Spinal cord (tissue), 10 donors: ENCODE results near the gene PGAM5. TPM values are rescaled to one million over a fixed set of nuclear protein-coding genes. Genes with fewer than 3 reads are reported as not detected.
"Not testable (repeated sequence)": the region's sequence is repeated elsewhere in the genome, so short reads cannot be mapped to it uniquely, and the experiment has no call there.

Experiments used
- DNase-seq, 6 donors: peaks; one replicate each; pipeline versions ENCODE4 v3.0.0 to v3.0.0-alpha.2; 2013 to 2015; ENCODE audit warnings: low spot score in 6 of 6, low read depth in 4 of 6
- H3K27ac ChIP-seq: one replicate; pipeline ENCODE4 v1.5.1; 2013; ENCODE audit warnings: low read depth, low read length, control low read depth
- H3K27me3 ChIP-seq: one replicate; pipeline ENCODE4 v1.6.1; 2013; ENCODE audit warnings: low read length; ENCODE audit not compliant: control insufficient read depth, insufficient read depth
- H3K36me3 ChIP-seq: one replicate; pipeline ENCODE4 v1.6.1; 2013; ENCODE audit warnings: low read length; ENCODE audit not compliant: control insufficient read depth, insufficient read depth
- H3K4me1 ChIP-seq: one replicate; pipeline ENCODE4 v1.6.1; 2013; ENCODE audit warnings: low read length; ENCODE audit not compliant: control insufficient read depth, insufficient read depth
- H3K4me3 ChIP-seq: one replicate; pipeline ENCODE4 v1.5.1; 2013; ENCODE audit warnings: low read depth, low read length, control low read depth
- H3K9me3 ChIP-seq: one replicate; pipeline ENCODE4 v1.6.1; 2013; ENCODE audit warnings: low read length; ENCODE audit not compliant: control insufficient read depth, insufficient read depth
- WGBS: methylation state at CpG from one replicate; pipeline ENCODE4 v1.1.5; 2013; ENCODE audit warnings: missing lambda C conversion rate; ENCODE audit not compliant: insufficient coverage; 5-methylcytosine and 5-hydroxymethylcytosine counted together
- polyA plus RNA-seq, 2 donors: library from polyadenylated mRNA; unstranded; fragments of 120-200 nt; gene quantifications; one replicate each; pipeline ENCODE4 v1.2.1, GENCODE V29; 2013; ENCODE audit not compliant: insufficient read length in 2 of 2
- total RNA-seq, 2 donors: library from RNA; depleted of rRNA in 1 of 2; stranded (reverse); fragments of 120-200 nt in 1 of 2; fragments of >200 nt in 1 of 2; gene quantifications; one replicate each; pipeline versions ENCODE4 v1.2.3 to v1.2.4, GENCODE V29; 2013 to 2014
- donor health status: healthy.

PGAM5 gene
- total and polyA plus RNA-seq, 4 donors: 19.9 to 34.8 (median 28.3) TPM

DNA sequence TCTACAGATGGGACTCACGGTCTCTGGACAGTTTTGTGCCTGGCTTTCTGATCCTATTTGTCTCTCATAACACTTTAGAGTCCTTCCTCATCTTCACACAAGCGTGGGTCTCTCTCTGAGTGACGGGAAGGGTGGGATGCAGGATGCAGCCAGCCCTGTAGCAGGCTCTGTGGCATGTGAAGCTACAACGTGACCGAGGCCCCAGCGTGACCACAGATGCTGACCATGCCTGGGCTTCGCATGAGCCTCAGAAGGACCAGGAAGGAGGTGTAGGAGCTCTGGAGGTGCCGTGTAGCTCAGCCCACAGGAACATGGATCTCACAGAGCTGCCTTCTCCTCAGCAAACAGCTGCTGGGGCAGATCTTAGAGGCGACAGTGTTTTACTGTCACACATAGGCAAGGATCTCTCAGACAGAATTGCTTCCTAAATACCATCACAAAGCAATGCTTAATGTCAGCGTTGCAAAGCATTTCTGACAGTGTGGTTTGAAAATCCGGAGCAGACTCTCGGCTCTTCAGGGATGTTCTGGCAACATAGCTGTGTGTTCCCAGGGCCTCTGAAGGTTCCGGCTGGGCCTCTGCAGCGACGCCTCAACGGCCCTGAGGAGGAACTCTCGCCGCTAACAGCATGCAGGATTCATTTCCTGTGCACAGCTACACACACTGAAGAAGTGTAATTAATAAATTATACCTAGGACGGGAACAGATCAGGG lies 29.1 kb downstream of the PGAM5 start:
- WGBS: 86% methylated on average over 13 of the region's 19 CpGs
- peaks cover 90% of the 10 kb centered on the region for H3K36me3 ChIP-seq
- DNase-seq: no peak
- H3K27me3 ChIP-seq: no peaks in the 10 kb centered on the region
- H3K27ac ChIP-seq: no peak overlapping the region
- peaks cover under 1% of the 10 kb centered on the region for H3K4me1 ChIP-seq
- H3K9me3 ChIP-seq: no peaks in the 10 kb centered on the region
- H3K4me3 ChIP-seq: no peak overlapping the region

DNA sequence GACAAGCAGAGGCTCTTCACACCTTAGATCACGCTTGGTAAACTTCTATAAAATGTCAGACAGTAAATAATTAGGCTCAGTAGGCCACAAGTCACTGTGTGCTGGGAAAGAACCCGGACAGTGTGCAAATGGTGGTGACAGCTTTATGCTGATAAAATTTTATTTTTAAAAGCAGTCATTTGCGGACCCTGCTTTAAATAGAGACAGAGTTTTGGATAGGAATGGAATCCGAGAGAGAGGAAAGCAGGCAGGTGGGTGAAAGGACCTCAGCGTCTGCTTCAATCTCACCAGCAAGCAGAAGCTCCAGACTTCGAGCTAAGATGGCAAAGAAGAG lies 29.6 kb downstream of the PGAM5 start:
- Histone ChIP-seq H3K36me3 (peaks cover 90% of the 10 kb centered on the region), H3K27me3 (no peaks in the 10 kb centered on the region), H3K9me3 (no peaks in the 10 kb centered on the region), H3K4me1 (no peaks in the 10 kb centered on the region), H3K4me3 (no peak overlapping the region), H3K27ac (no peak overlapping the region)
- DNase-seq: no peak
- WGBS: 93% methylated on average over 5 of the region's 6 CpGs

DNA sequence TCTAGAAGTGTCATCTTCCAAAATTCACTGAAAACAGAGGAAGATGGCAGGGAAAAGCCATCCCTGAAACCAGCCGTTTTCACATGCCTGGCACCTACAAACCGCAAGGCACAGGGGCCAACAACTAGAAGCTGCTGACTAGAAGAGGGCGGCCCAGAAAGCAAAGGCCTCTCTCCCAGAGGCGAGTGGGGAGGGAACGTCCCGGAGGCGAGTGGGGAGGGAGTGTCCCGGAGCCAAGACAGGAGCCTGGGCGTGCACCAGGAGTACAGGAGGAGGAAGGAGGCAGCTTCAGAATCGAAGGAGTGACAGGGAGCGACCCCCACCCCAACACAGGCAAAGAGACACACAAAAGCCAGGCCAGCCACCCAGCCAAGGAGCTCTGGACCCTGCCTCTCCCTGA lies 30.0 kb downstream of the PGAM5 start:
- peaks cover 90% of the 10 kb centered on the region for H3K36me3 ChIP-seq

DNA sequence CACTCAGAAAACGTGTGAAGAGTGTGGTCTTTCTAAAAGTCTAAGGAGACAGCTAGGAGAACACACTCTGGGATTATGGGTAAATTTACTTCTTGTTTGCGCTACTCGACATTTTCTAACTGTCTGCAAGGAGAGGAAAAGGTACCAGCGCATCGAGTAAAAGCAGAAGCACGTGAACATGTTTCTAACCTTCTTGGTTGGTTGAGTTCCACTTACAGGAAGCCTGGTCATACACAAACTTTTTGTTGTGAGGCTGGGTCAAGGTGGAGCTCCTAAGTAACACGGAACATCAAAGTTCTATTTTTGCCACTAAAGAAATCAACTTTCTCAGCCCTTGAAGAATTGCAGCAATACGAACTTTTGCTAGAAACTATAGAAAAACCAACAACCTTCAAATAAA lies 31.0 kb downstream of the PGAM5 start:
- Histone ChIP-seq H3K9me3 (no peaks in the 10 kb centered on the region), H3K4me1 (no peaks in the 10 kb centered on the region), H3K27ac (no peak overlapping the region), H3K27me3 (no peaks in the 10 kb centered on the region), H3K36me3 (peaks cover 89% of the 10 kb centered on the region), H3K4me3 (no peak overlapping the region)
- no peak for DNase-seq
- 93% methylated on average over 6 of the region's 8 CpGs for WGBS

More for the DNA sequence above, 30.0 kb downstream of the PGAM5 start:
- Histone ChIP-seq H3K4me3 (no peak overlapping the region), H3K27me3 (no peaks in the 10 kb centered on the region), H3K9me3 (no peaks in the 10 kb centered on the region), H3K27ac (no peak overlapping the region), H3K4me1 (no peaks in the 10 kb centered on the region)
- 89% methylated on average over 8 of the region's 11 CpGs for WGBS
- no peak for DNase-seq

DNA sequence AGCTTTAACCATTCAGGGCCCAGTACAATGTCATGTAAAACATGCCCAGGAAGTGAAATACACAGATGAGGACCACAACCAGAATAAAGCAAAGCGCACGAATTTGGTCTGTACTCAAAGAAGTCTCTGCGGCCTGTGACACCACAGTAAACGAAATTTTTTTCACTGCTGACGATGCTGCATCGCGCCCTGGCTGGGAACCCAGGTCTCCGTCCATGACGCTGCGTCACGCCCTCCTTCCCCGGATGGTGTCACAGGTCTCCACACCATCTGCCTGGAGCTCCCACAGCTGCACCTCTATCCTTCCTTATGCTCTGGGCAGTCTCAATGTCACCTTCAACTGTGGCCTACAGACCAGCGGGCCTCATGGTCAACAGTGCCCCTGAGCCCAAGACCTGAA lies 33.2 kb downstream of the PGAM5 start:
- Histone ChIP-seq H3K9me3 (no peaks in the 10 kb centered on the region), H3K4me1 (no peaks in the 10 kb centered on the region), H3K36me3 (peaks cover 89% of the 10 kb centered on the region), H3K27me3 (no peaks in the 10 kb centered on the region), H3K27ac (no peak overlapping the region), H3K4me3 (no peak overlapping the region)
- WGBS: 99% methylated on average over 13 of the region's 13 CpGs
- no peak for DNase-seq

DNA sequence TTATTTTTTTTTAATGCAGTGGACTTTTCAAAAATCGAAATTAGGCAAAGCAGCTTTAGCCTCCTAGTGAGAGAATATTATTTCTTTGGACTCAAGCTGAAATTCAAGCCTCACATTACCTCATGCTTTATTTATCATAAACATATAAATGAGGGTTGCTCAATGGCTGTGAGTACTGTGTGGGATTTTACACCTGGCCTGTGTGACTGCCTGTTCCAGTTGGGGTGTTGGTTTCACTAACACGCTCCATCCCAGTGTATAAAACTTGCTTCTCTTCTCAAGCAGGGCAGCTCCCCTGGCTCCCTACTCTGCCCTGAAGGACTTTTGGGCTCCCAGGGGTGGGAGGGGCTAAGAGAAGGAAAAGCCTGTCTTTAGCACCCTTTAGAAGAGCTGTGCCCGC lies 36.0 kb downstream of the PGAM5 start:
- Histone ChIP-seq H3K27me3 (no peaks in the 10 kb centered on the region), H3K27ac (no peak overlapping the region), H3K4me1 (no peaks in the 10 kb centered on the region), H3K4me3 (no peak overlapping the region), H3K36me3 (peaks cover 89% of the 10 kb centered on the region), H3K9me3 (no peaks in the 10 kb centered on the region)
- WGBS: 100% methylated on average over 1 of the region's 3 CpGs
- DNase-seq: no peak

DNA sequence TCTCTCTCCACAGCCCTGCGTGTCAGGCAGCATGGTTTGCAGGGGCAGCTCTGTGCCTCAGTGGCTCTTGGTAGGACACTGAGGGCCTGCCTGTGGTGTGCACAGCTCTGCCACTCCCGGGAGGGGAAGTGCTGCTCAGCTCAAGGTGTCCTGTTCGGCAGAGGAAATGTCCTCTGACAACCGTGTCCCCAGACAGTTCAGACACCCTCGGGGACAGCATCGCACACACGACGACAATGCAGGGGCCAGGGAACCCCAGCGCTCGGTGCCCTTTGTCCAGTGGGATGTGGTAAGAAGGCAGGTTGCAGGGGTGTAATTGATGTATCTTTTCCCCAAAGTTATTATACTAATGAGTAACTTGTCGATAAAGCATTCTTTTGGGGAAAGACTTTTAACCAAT lies 36.8 kb downstream of the PGAM5 start:
- Histone ChIP-seq H3K36me3 (peaks cover 93% of the 10 kb centered on the region), H3K4me1 (no peaks in the 10 kb centered on the region), H3K27me3 (no peaks in the 10 kb centered on the region), H3K27ac (no peak overlapping the region), H3K4me3 (no peak overlapping the region), H3K9me3 (no peaks in the 10 kb centered on the region)
- DNase-seq: no peak
- WGBS: 95% methylated on average over 7 of the region's 11 CpGs

DNA sequence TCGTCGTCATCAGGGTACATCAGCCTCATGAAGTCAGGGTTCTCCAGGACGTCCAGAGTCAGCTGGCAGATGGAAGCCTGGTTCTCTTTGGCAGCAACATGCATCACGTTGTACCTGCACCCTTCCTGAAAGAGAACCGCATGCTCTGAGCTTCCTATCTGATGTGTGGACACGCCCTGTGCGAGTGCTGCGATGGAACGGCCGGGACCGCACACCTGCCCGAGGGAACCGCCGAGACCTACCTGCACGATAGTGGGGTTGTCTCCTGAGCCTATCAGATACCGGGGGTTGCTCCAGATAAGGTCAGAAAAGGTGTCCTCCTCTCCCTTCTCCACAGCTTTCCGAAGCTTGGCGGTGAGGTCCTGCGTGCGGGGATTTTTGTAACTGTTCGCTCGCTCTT lies 37.3 kb downstream of the PGAM5 start:
- H3K27me3 ChIP-seq: no peaks in the 10 kb centered on the region
- over 99% methylated on average over 19 of the region's 22 CpGs for WGBS
- peaks cover 94% of the 10 kb centered on the region for H3K36me3 ChIP-seq
- no peaks in the 10 kb centered on the region for H3K9me3 ChIP-seq
- no peaks in the 10 kb centered on the region for H3K4me1 ChIP-seq
- DNase-seq: no peak
- H3K27ac ChIP-seq: no peak overlapping the region
- no peak overlapping the region for H3K4me3 ChIP-seq

DNA sequence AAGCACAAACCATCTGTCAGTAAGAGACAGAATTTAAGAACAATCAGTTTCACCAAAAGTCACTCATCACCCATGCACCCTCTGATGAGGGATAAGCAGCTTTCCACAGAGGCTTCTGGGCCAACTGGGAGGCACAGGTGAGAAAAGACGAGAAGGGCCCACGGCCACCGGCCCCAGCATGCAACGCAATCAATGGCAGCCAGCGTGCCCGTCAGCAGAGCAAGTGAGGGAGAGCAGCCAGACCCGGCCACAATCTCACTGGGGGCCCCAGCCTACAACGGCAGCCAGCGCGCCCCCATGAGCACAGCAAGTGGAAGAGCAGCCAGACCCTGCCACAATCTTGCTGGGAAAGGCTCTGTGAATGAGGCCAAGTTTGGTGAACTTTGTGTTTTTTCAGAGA lies 37.7 kb downstream of the PGAM5 start:
- Histone ChIP-seq H3K27ac (no peak overlapping the region), H3K4me1 (no peaks in the 10 kb centered on the region), H3K36me3 (peaks cover 94% of the 10 kb centered on the region), H3K9me3 (no peaks in the 10 kb centered on the region), H3K4me3 (no peak overlapping the region), H3K27me3 (no peaks in the 10 kb centered on the region)
- DNase-seq: no peak
- 89% methylated on average over 10 of the region's 10 CpGs for WGBS

DNA sequence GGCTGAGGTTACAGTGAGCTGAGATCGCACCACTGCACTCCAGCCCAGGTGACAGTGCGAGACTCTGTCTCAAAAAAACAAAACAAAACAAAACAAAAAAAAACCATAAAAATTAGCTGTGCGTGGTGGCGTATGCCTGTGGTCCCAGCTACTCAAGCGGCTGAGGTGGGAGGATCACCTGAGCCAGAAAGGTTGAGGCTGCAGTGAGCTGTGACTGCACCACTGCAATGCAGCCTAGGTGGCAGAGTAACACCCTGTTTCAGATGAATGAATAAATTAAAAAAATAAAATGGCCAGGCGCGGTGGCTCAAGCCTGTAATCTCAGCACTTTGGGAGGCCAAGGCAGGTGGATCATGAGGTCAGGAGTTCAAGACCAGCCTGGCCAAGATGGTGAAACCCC lies 43.0 kb downstream of the PGAM5 start:
- peaks cover 80% of the 10 kb centered on the region for H3K36me3 ChIP-seq
- H3K4me1 ChIP-seq, H3K9me3 ChIP-seq, H3K4me3 ChIP-seq, H3K27ac ChIP-seq, DNase-seq, H3K27me3 ChIP-seq: not testable (repeated sequence)
- 95% methylated on average over 5 of the region's 7 CpGs for WGBS
